ENCODE measurements around the gene ATP8A1.
A peak's percentile ranks its signal among the peaks of the same experiment; 100 is the strongest.

ATP8A1 gene

GRCh38 chr4:42543126-42543525 is 113.8 kb downstream of the ATP8A1 start:
- no peak for DNase-seq (ENCODE audit: low read depth)
- no peak overlapping the region for H3K4me3 ChIP-seq (ENCODE audit: low read length)
- TF ChIP-seq CTCF (conservative IDR thresholded peaks at IDR 0.05; ENCODE audit: low read length) = no peak

GRCh38 chr4:42541647-42542046 is 115.3 kb downstream of the ATP8A1 start:
- no peak for TF ChIP-seq CTCF (conservative IDR thresholded peaks at IDR 0.05; ENCODE audit: low read length)
- H3K4me3 ChIP-seq (ENCODE audit: low read length) = no peak overlapping the region
- DNase-seq (ENCODE audit: low read depth) = no peak

- TF ChIP-seq CTCF (conservative IDR thresholded peaks at IDR 0.05; ENCODE audit: low read length) = no peak
- no peak for DNase-seq (ENCODE audit: low read depth)
- H3K4me3 ChIP-seq (ENCODE audit: low read length) = no peak overlapping the region
Measured at GRCh38 chr4:42533042-42533441, 123.9 kb downstream of the ATP8A1 start.

GRCh38 chr4:42531341-42532030 is 125.4 kb downstream of the ATP8A1 start:
- no peak overlapping the region for H3K4me3 ChIP-seq (ENCODE audit: low read length)
- no peak for TF ChIP-seq CTCF (conservative IDR thresholded peaks at IDR 0.05; ENCODE audit: low read length)
- no peak for DNase-seq (ENCODE audit: low read depth)

GRCh38 chr4:42523066-42523718 is 133.7 kb downstream of the ATP8A1 start:
- no peak for DNase-seq (ENCODE audit: low read depth)
- TF ChIP-seq CTCF (conservative IDR thresholded peaks at IDR 0.05; ENCODE audit: low read length) = no peak
- H3K4me3 ChIP-seq (ENCODE audit: low read length) = no peak overlapping the region

GRCh38 chr4:42519803-42520417 is 137.0 kb downstream of the ATP8A1 start:
- TF ChIP-seq CTCF (conservative IDR thresholded peaks at IDR 0.05; ENCODE audit: low read length) = peak; percentile 69
- DNase-seq (ENCODE audit: low read depth) = peak; percentile 26
- no peak overlapping the region for H3K4me3 ChIP-seq (ENCODE audit: low read length)

Measured in AG10803 (cell line).